Right atrium auricular region (tissue), 2 donors: ENCODE results near the gene C1orf232. TPM values are rescaled to one million over a fixed set of nuclear protein-coding genes. Genes with fewer than 3 reads are reported as not detected.
A peak's percentile ranks its signal among the peaks of the same experiment; 100 is the strongest.

Experiments
- DNase-seq: peaks from one replicate; pipeline ENCODE4 v3.0.0-alpha.2; 2019; ENCODE audit warnings: low spot score
- H3K27ac ChIP-seq, 2 donors: fragments of 200-600 bp; sonication (generic); 1 replicate in 1 of 2; 2 replicates in 1 of 2; pipeline ENCODE4 v1.5.1; 2016 to 2019
- H3K27me3 ChIP-seq, 2 donors: fragments of 200-600 bp; sonication (generic); one replicate each; pipeline versions ENCODE4 v1.5.1 to v1.6.0; 2017 to 2019
- H3K36me3 ChIP-seq: fragments of 200-600 bp; sonication (generic); one replicate; pipeline ENCODE4 v1.5.1; 2016
- H3K4me1 ChIP-seq, 2 donors: fragments of 200-600 bp; sonication (generic); one replicate each; pipeline versions ENCODE4 v1.5.1 to v1.6.0; 2017 to 2019
- H3K4me3 ChIP-seq, 2 donors: fragments of 200-600 bp; sonication (generic); 1 replicate in 1 of 2; 2 replicates in 1 of 2; pipeline ENCODE4 v1.5.1; 2017 to 2019; ENCODE audit warnings: mild to moderate bottlenecking in 1 of 2, moderate library complexity in 1 of 2
- H3K9me3 ChIP-seq, 2 donors: fragments of 200-600 bp; sonication (generic); one replicate each; pipeline ENCODE4 v1.5.1; 2019
- CTCF ChIP-seq, 2 donors: fragments of 200-600 bp; sonication (generic); IDR thresholded peaks; one replicate each; pipeline ENCODE4 v1.5.1; 2019; ENCODE audit warnings: antibody characterized with exemption in 2 of 2
- total RNA-seq, 2 donors: library from RNA; depleted of rRNA; stranded (reverse); fragments of >200 nt; gene quantifications; one replicate each; pipeline ENCODE4 v1.1.0, GENCODE V29; 2016

Gene C1orf232
- total RNA-seq, 2 donors from 2014 or later, result not detected

- Histone ChIP-seq H3K9me3 (no peaks in the 10 kb centered on the region), H3K27me3 (no peaks in the 10 kb centered on the region), H3K4me3 (peak within 1 kb of the TSS; percentile 33 to 57), H3K4me1 (peaks cover 0 to 72% of the 10 kb centered on the region in 2 donors), H3K27ac (peak within 1 kb of the TSS; percentile 86 to 95), H3K36me3 (no peaks in the 10 kb centered on the region)
- DNase-seq, result no peak
- no peak for TF ChIP-seq CTCF (IDR thresholded peaks at IDR 0.05)
Measured at GRCh38 chr1:26158908-26159742, 9.6 kb downstream of the C1orf232 start, which contains the start of gene FAM110D. Gene FAM110D (plus strand): TSS chr1:26159079. CDS start chr1:26161292, 2,213 bp downstream.

- H3K27ac ChIP-seq, result peak overlapping the region; percentile 86 to 95
- peak overlapping the region in 1 of 2 donors; percentile 57 for H3K4me3 ChIP-seq
- H3K4me1 ChIP-seq, result peaks cover 0 to 65% of the 10 kb centered on the region in 2 donors
- H3K36me3 ChIP-seq, result no peaks in the 10 kb centered on the region
- no peaks in the 10 kb centered on the region for H3K9me3 ChIP-seq
- DNase-seq, result no peak
- no peaks in the 10 kb centered on the region for H3K27me3 ChIP-seq
- no peak for TF ChIP-seq CTCF (IDR thresholded peaks at IDR 0.05)
Measured at GRCh38 chr1:26158271-26158907, 10.4 kb downstream of the C1orf232 start.

GRCh38 chr1:26156285-26157038 lies 12.3 kb downstream of the C1orf232 start:
- H3K27ac ChIP-seq, result peak overlapping the region; percentile 60 to 69
- H3K27me3 ChIP-seq, result no peaks in the 10 kb centered on the region
- peaks cover 0 to 54% of the 10 kb centered on the region in 2 donors for H3K4me1 ChIP-seq
- H3K9me3 ChIP-seq, result no peaks in the 10 kb centered on the region
- H3K36me3 ChIP-seq, result no peaks in the 10 kb centered on the region
- DNase-seq, result no peak
- TF ChIP-seq CTCF (IDR thresholded peaks at IDR 0.05), result no peak
- peak overlapping the region; percentile 23 to 35 for H3K4me3 ChIP-seq

- H3K36me3 ChIP-seq, result no peaks in the 10 kb centered on the region
- H3K9me3 ChIP-seq, result no peaks in the 10 kb centered on the region
- H3K4me1 ChIP-seq, result peaks cover 0 to 46% of the 10 kb centered on the region in 2 donors
- H3K4me3 ChIP-seq, result peak overlapping the region; percentile 23 to 35
- DNase-seq, result no peak
- H3K27me3 ChIP-seq, result no peaks in the 10 kb centered on the region
- no peak for TF ChIP-seq CTCF (IDR thresholded peaks at IDR 0.05)
- peak overlapping the region; percentile 60 to 69 for H3K27ac ChIP-seq
Measured at GRCh38 chr1:26155370-26156284, 13.1 kb downstream of the C1orf232 start.

GRCh38 chr1:26154750-26155149 lies 14.0 kb downstream of the C1orf232 start:
- Histone ChIP-seq H3K9me3 (no peaks in the 10 kb centered on the region), H3K27me3 (no peaks in the 10 kb centered on the region), H3K4me3 (no peak overlapping the region), H3K27ac (peak overlapping the region; percentile 13 to 21), H3K36me3 (no peaks in the 10 kb centered on the region), H3K4me1 (peaks cover 0 to 41% of the 10 kb centered on the region in 2 donors)
- no peak for DNase-seq
- TF ChIP-seq CTCF (IDR thresholded peaks at IDR 0.05), result no peak
